Tibial nerve (tissue), 3 donors: ENCODE results near the gene TMEM128.

Experiments used
- CTCF ChIP-seq, 5 experiments: fragments of 200-600 bp in 3 of 5; fragments of 450-650 bp in 2 of 5; sonication (generic) in 3 of 5; IDR thresholded peaks; one replicate each; pipeline ENCODE4 v1.5.1; 2016 to 2019; ENCODE audit warnings: antibody characterized with exemption in 5 of 5, mild to moderate bottlenecking in 3 of 5, moderate library complexity in 2 of 5
- POLR2A ChIP-seq, 2 donors: fragments of 450-650 bp; IDR thresholded peaks; one replicate each; pipeline ENCODE4 v1.6.1; 2017; ENCODE audit warnings: antibody characterized with exemption in 2 of 2, mild to moderate bottlenecking in 2 of 2, moderate library complexity in 2 of 2

- TF ChIP-seq POLR2A (IDR thresholded peaks at IDR 0.05) (no peak), CTCF (IDR thresholded peaks at IDR 0.05) (no peak)
Observed at GRCh38 chr4:4268776-4269175, 20.8 kb upstream of the TMEM128 start.
